Heart left ventricle (tissue), 16 donors: ENCODE results near the gene EEF1AKMT3. TPM values are rescaled to one million over a fixed set of nuclear protein-coding genes. Genes with fewer than 3 reads are reported as not detected.
"Not testable (repeated sequence)": the region's sequence is repeated elsewhere in the genome, so short reads cannot be mapped to it uniquely, and the experiment has no call there.

Experiments used
- ATAC-seq, 4 donors: fragments of 200-7000 bp; cut with Tn5 transposase; one replicate each; pipeline ENCODE4 v1.9.1; 2020 to 2022; ENCODE audit warnings: moderate library complexity in 4 of 4, mild to moderate bottlenecking in 3 of 4, moderate number of reproducible peaks in 1 of 4
- DNase-seq, 5 donors: peaks; one replicate each; pipeline ENCODE4 v3.0.0-alpha.2; 2020
- H3K27ac ChIP-seq, 12 donors: fragments of 200-600 bp; sonication (generic) in 4 of 12; one replicate each; pipeline versions ENCODE4 v1.5.0 to v1.8.0; 2016 to 2022; ENCODE audit warnings: mild to moderate bottlenecking in 2 of 12
- H3K27me3 ChIP-seq, 9 donors: fragments of 200-600 bp; sonication (generic) in 2 of 9; one replicate each; pipeline versions ENCODE4 v1.5.1 to v1.8.0; 2016 to 2022; ENCODE audit warnings: mild to moderate bottlenecking in 3 of 9
- H3K36me3 ChIP-seq, 9 donors: fragments of 200-600 bp; sonication (generic) in 2 of 9; one replicate each; pipeline versions ENCODE4 v1.5.0 to v1.8.0; 2018 to 2022; ENCODE audit warnings: mild to moderate bottlenecking in 2 of 9
- H3K4me1 ChIP-seq, 12 donors: fragments of 200-600 bp; sonication (generic) in 4 of 12; one replicate each; pipeline versions ENCODE4 v1.5.0 to v1.8.0; 2016 to 2022; ENCODE audit warnings: mild to moderate bottlenecking in 3 of 12
- H3K4me3 ChIP-seq, 12 donors: fragments of 200-600 bp; sonication (generic) in 4 of 12; one replicate each; pipeline versions ENCODE4 v1.5.0 to v1.8.0; 2017 to 2022; ENCODE audit warnings: mild to moderate bottlenecking in 9 of 12, moderate library complexity in 4 of 12
- H3K9me3 ChIP-seq, 12 donors: fragments of 200-600 bp; sonication (generic) in 4 of 12; one replicate each; pipeline versions ENCODE4 v1.5.0 to v1.8.0; 2016 to 2022; ENCODE audit warnings: mild to moderate bottlenecking in 1 of 12
- CTCF ChIP-seq, 12 donors: fragments of 200-600 bp; sonication (generic) in 4 of 12; IDR thresholded peaks; one replicate each; pipeline versions ENCODE4 v1.5.0 to v1.8.0; 2018 to 2022; ENCODE audit warnings: antibody characterized with exemption in 12 of 12, mild to moderate bottlenecking in 5 of 12
- POLR2A ChIP-seq, 2 donors: fragments of 450-650 bp; IDR thresholded peaks; one replicate each; pipeline ENCODE4 v1.6.1; 2017; ENCODE audit warnings: antibody characterized with exemption in 2 of 2, mild to moderate bottlenecking in 2 of 2, moderate library complexity in 2 of 2
- WGBS, 4 donors: extraction: QIAGEN DNeasy Blood & Tissue Kit in 2 of 4; methylation state at CpG; one replicate each; pipeline versions ENCODE4 v1.1.5 to v1.1.7; 2013 to 2018; 5-methylcytosine and 5-hydroxymethylcytosine counted together
- intact Hi-C, 10 donors: fragments of 100-400 bp; cut with DNase I; formaldehyde crosslinking; loops; one replicate each; pipeline versions ENCODE4 v1.11.1 to v1.14.2; 2022
- polyA plus RNA-seq, 2 donors: library from polyadenylated mRNA; stranded (reverse); fragments of 200-250 nt; gene quantifications; one replicate each; pipeline ENCODE4 v1.2.3, GENCODE V29; 2013
- total RNA-seq, 9 donors: library from RNA; depleted of rRNA in 2 of 9; stranded (reverse); fragments of >200 nt in 2 of 9; fragmentation: NEBNext Ultra II Directional in 3 of 9; extraction: Animal tissue kit (Norgen Biotek cat#: 25700) in 3 of 9; gene quantifications; one replicate each; pipeline versions ENCODE4 v1.1.0 to v1.2.4, GENCODE V29; 2016 to 2023
- donor health status: ischemic (EF 13 %, LVEDD 7.1; RV severe dilation, severe dysfunction).
- donor health status: healthy with polysubstance abuse.
- donor health status: DM: no; HTN: yes; CAD: no.
- donor health status: DM: no; HTN: no; CAD: no.
- donor health status: ischemic (EF 25% LVEDD 6.9; RV normal size, moderate dysfunction).
- donor health status: ischemic (EF 25% LVEDD 5.7; RV mildly dilated, moderate dysfunction).
- donor health status: healthy.
- donor health status: DM: yes; HTN: yes; CAD: no.
- donor health status: ischemic (EF 35%, LVEDD 5.7; RV mildly dilated, moderate dysfunction).
- donor health status: nonischemic (EF 11% LVEDD 7.7; RV severe dilation, severe dysfunction).
- donor health status: DM: yes; HTN: yes; CAD: no.
- donor health status: PGD.
- donor health status: ischemic (EF 29% LVEDD 5.4; RV normal size, mild dysfunction).
- donor health status: nonischemic (EF 23%, LVEDD 6.1; RV moderate dilation, normal function).

The EEF1AKMT3 gene
- total and polyA plus RNA-seq, 11 donors, result 0.84 to 4.5 (median 1.8) TPM

- ATAC-seq (peak; percentile 39 to 82 (median 75)), DNase-seq (peak; percentile 87 to 93 (median 89))
- peak overlapping the region; percentile 59 to 94 (median 74) for H3K4me3 ChIP-seq
- intact Hi-C loops, result no loop called here
- peaks cover 0 to 12% (median 3%) of the 10 kb centered on the region in 9 donors for H3K27me3 ChIP-seq
- H3K27ac ChIP-seq, result peak overlapping the region in 11 of 12 donors; percentile 81 to 95 (median 90)
- no peaks in the 10 kb centered on the region for H3K9me3 ChIP-seq
- TF ChIP-seq CTCF (IDR thresholded peaks at IDR 0.05) (no peak), POLR2A (IDR thresholded peaks at IDR 0.05) (no peak)
- peaks cover 0 to 35% (median 11%) of the 10 kb centered on the region in 9 donors for H3K36me3 ChIP-seq
- peaks cover 3 to 36% (median 22%) of the 10 kb centered on the region in 12 donors for H3K4me1 ChIP-seq
- WGBS, 4 donors, result 4 to 7% (median 5%) methylated on average over 16 of the region's 16 CpGs
Observed at GRCh38 chr12:57771236-57771872, 1.1 kb upstream of the EEF1AKMT3 start.

DNA sequence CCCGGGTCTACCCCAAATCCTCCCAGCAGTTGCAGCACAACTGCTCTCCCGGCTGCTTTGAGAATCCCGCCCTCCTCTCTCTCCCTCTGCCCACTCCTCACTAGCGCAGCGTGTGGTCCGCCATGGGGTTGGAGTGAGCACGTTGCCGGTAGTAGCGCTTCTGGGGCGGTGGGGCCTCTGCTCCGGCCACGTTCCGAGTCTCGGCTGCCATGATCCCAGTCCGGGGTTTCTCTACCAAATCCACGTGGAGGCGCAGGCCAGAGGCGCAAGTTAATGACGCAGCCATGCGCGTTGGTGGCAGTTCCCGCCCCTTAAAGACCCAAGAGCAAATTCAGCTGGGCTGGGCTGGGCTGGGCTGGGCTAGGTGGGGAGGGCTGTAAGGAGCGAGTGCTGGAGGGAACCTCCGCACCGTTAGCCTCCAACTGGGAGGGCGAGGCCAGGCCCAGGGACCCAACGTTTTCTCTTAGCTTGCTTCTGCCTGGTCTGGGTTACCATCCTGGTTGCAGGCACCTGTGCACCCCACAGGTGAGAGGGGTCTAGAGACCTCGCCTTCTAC, 463 bp upstream of the EEF1AKMT3 start, which contains the start of gene METTL1:
Gene METTL1 (minus strand): TSS at position 233 of the 556 bp plus-strand sequence. CDS start 22 bp downstream, at position 211.
- Histone ChIP-seq H3K36me3 (peaks cover 0 to 36% (median 11%) of the 10 kb centered on the region in 9 donors), H3K27me3 (peaks cover 0 to 6% (median 0%) of the 10 kb centered on the region in 9 donors), H3K4me1 (peaks cover 0 to 30% (median 16%) of the 10 kb centered on the region in 12 donors), H3K9me3 (no peaks in the 10 kb centered on the region), H3K4me3 (peak within 1 kb of the TSS; percentile 59 to 94 (median 74)), H3K27ac (peak within 1 kb of the TSS; percentile 41 to 95 (median 90))
- TF ChIP-seq POLR2A (IDR thresholded peaks at IDR 0.05) (peak in 1 of 2 donors; percentile 49), CTCF (IDR thresholded peaks at IDR 0.05) (no peak)
- intact Hi-C loops, result loop anchor here in 1 of 10 donors (1.0 kb wide), 1 partner anchor 20 kb away; the partner anchor contains the start of gene CDK4
- WGBS, 4 donors, result 0% methylated on average over 27 to 28 of the region's 28 CpGs
- ATAC-seq (peak; percentile 94 to 98 (median 95)), DNase-seq (peak; percentile 93 to 96 (median 95))

DNA sequence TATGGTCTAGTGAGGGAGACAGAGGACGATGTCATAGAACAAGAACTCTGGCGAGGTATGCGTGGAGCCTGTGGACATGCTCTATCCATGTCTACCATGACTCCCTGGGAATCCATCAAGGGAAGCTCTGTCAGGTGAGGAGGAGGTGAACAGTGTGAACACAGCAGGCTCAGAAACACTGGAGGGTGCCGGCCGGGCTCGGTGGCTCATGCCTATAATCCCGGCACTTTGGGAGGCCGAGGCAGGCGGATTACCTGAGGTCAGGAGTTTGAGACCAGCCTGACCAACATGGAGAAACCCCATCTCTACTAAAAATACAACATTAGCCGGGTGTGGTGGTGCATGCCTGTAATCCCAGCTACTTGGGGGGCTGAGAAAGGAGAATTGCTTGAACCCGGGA, 2.2 kb downstream of the EEF1AKMT3 start:
- WGBS, 4 donors, result 91 to 96% (median 92%) methylated on average over 11 of the region's 11 CpGs
- H3K27ac ChIP-seq, H3K4me3 ChIP-seq, intact Hi-C loops, H3K27me3 ChIP-seq, DNase-seq, ATAC-seq, H3K9me3 ChIP-seq: not testable (repeated sequence)
- peaks cover 0 to 24% (median 9%) of the 10 kb centered on the region in 9 donors for H3K36me3 ChIP-seq
- H3K4me1 ChIP-seq, result peaks cover 0 to 27% (median 15%) of the 10 kb centered on the region in 12 donors

GRCh38 chr12:57775044-57775443, 2.6 kb downstream of the EEF1AKMT3 start:
- H3K27me3 ChIP-seq, result no peaks in the 10 kb centered on the region
- DNase-seq (no peak), ATAC-seq (no peak)
- H3K27ac ChIP-seq, result no peak overlapping the region
- H3K9me3 ChIP-seq, result no peaks in the 10 kb centered on the region
- TF ChIP-seq POLR2A (IDR thresholded peaks at IDR 0.05), result no peak
- TF ChIP-seq CTCF (IDR thresholded peaks at IDR 0.05), result no peak
- H3K4me3 ChIP-seq, result no peak overlapping the region
- peaks cover 0 to 21% (median 6%) of the 10 kb centered on the region in 9 donors for H3K36me3 ChIP-seq
- H3K4me1 ChIP-seq, result peaks cover 0 to 27% (median 15%) of the 10 kb centered on the region in 12 donors
- 86 to 95% (median 89%) methylated on average over 3 of the region's 3 CpGs for WGBS, 4 donors
- intact Hi-C loops, result no loop called here
